K562 (cell line): Measurements from ENCODE around the gene MBOAT2. TPM values are rescaled to one million over a fixed set of nuclear protein-coding genes. Genes with fewer than 3 reads are reported as not detected.

Experiments used
- ATAC-seq: fragments of 200-7000 bp; cut with Tn5 transposase; 3 replicates; pipeline ENCODE4 v1.9.1; 2020; ENCODE audit warnings: moderate library complexity
- BruUV-seq: library from RNA; stranded (reverse); fragments of 400-500 nt; replicated peaks from 2 replicates; lab custom pipeline; 2021; lab: Mats Ljungman, UMichigan
- CTCF ChIA-PET: fragments of 300-600 bp; formaldehyde crosslinking; extraction: SDS; loops from one replicate; lab custom pipeline; 2021; ENCODE audit warnings: low intra/inter-chr PET ratio; lab: Yijun Ruan, JAX
- POLR2A ChIA-PET: fragments of 300-600, 350-650 bp; sonication (Branson Sonifier 250); formaldehyde crosslinking; extraction: SDS; loops from one replicate; lab custom pipeline; 2021; ENCODE audit warnings: antibody characterized with exemption, inconsistent platforms; lab: Yijun Ruan, JAX
- DNase-seq, 4 experiments: peaks; one replicate each; pipeline versions ENCODE4 v3.0.0 to v3.0.0-alpha.2; 2011 to 2018; ENCODE audit warnings: low spot score in 3 of 4, mixed read lengths in 3 of 4; ENCODE audit errors: extremely low read depth in 1 of 4
- FAIRE-seq: peaks from 2 replicates; lab custom pipeline; 2011; peaks lifted over from hg19 to GRCh38; lab: Jason Lieb, UNC
- H2AFZ ChIP-seq: 2 replicates; pipeline ENCODE4 v1.6.0; 2011; ENCODE audit warnings: low read depth, low read length, control low read depth, inconsistent platforms
- H3K27ac ChIP-seq: fragments of 200-600 bp; 3 replicates; pipeline ENCODE4 v1.8.0; 2011; ENCODE audit warnings: low read depth, mild to moderate bottlenecking, control low read depth, inconsistent platforms, low read length, moderate library complexity, mixed read lengths; ENCODE audit errors: extremely low read depth
- H3K27me3 ChIP-seq, 2 experiments: fragments of 300-600 bp in 1 of 2; 2 replicates in 1 of 2; 3 replicates in 1 of 2; pipeline versions ENCODE4 v1.6.0 to v1.8.0; 2011; ENCODE audit warnings: inconsistent platforms in 2 of 2, low read length in 2 of 2, mild to moderate bottlenecking in 1 of 2, mixed read lengths in 1 of 2, moderate library complexity in 1 of 2; ENCODE audit not compliant: control insufficient read depth in 2 of 2, insufficient read depth in 2 of 2
- H3K36me3 ChIP-seq: fragments of 300-600 bp; 3 replicates; pipeline ENCODE4 v1.8.0; 2011; ENCODE audit warnings: mild to moderate bottlenecking, low read length, inconsistent platforms; ENCODE audit not compliant: control insufficient read depth, insufficient read depth
- H3K4me1 ChIP-seq, 2 experiments: fragments of 200-600 bp in 1 of 2; replicated peaks in 1 of 2; 2 replicates in 1 of 2; 3 replicates in 1 of 2; pipeline versions ENCODE4 v1.5.1 to v1.8.0; 2011; ENCODE audit warnings: inconsistent platforms in 2 of 2, low read length in 2 of 2, mild to moderate bottlenecking in 1 of 2, mixed read lengths in 1 of 2, moderate library complexity in 1 of 2; ENCODE audit not compliant: control insufficient read depth in 2 of 2, insufficient read depth in 2 of 2
- H3K4me2 ChIP-seq: 2 replicates; pipeline ENCODE4 v1.6.1; 2011; ENCODE audit warnings: low read length, control low read depth, inconsistent platforms, mixed read lengths; ENCODE audit not compliant: insufficient read depth
- H3K4me3 ChIP-seq: fragments of 200-600 bp; sonication (generic), shearing (Covaris generic); 2 replicates; pipeline ENCODE4 v1.5.1; 2016; ENCODE audit warnings: control low read depth, inconsistent platforms
- H3K79me2 ChIP-seq: fragments of 200-600 bp; 3 replicates; pipeline ENCODE4 v1.8.0; 2011; ENCODE audit warnings: low read length, inconsistent platforms; ENCODE audit not compliant: control insufficient read depth, insufficient read depth
- H3K9ac ChIP-seq, 2 experiments: 2 replicates each; pipeline versions ENCODE4 v1.6.0 to v1.6.1; 2011; ENCODE audit warnings: low read depth in 2 of 2, low read length in 2 of 2, control low read depth in 1 of 2, inconsistent platforms in 1 of 2, mild to moderate bottlenecking in 1 of 2, mixed read lengths in 1 of 2; ENCODE audit not compliant: insufficient read depth in 1 of 2
- H3K9me1 ChIP-seq: one replicate; pipeline ENCODE4 v1.6.0; 2011; ENCODE audit warnings: inconsistent platforms, mild to moderate bottlenecking, low read length, moderate library complexity; ENCODE audit not compliant: control insufficient read depth, insufficient read depth
- H3K9me3 ChIP-seq: replicated peaks from 2 replicates; pipeline ENCODE4 v1.5.1; 2011; ENCODE audit warnings: low read depth, low read length, inconsistent platforms; ENCODE audit not compliant: control insufficient read depth, insufficient read depth
- H4K20me1 ChIP-seq: replicated peaks from 2 replicates; pipeline ENCODE4 v1.6.1; 2011; ENCODE audit warnings: low read length, inconsistent platforms, mixed read lengths; ENCODE audit not compliant: control insufficient read depth, insufficient read depth
- C11orf30 ChIP-seq: fragments of 450-650 bp; IDR thresholded peaks from 2 replicates; pipeline ENCODE4 v1.6.1; 2016; ENCODE audit warnings: low read depth, mild to moderate bottlenecking
- MAFF ChIP-seq: IDR thresholded peaks from 2 replicates; pipeline ENCODE4 v1.6.1; 2012; ENCODE audit warnings: low read length, improper control_type of control experiment
- MAFG ChIP-seq: fragments of 450-650 bp; conservative IDR thresholded peaks from 2 replicates; pipeline ENCODE4 v1.6.1; 2016; ENCODE audit warnings: missing genetic modification characterization, missing compliant biosample characterization
- MAZ ChIP-seq, 2 experiments: fragments of 450-650 bp in 1 of 2; sonication (generic) in 1 of 2; formaldehyde crosslinking; IDR thresholded peaks in 1 of 2; conservative IDR thresholded peaks in 1 of 2; 2 replicates each; pipeline versions ENCODE4 v1.4.0 to v1.5.0; 2020; ENCODE audit warnings: mild to moderate bottlenecking in 1 of 2, missing genetic modification reagents in 1 of 2
- TFAM ChIP-seq: fragments of 250-450 bp; sonication (Bioruptor Pico); conservative IDR thresholded peaks from 2 replicates; pipeline ENCODE4 v1.5.0; 2021; ENCODE audit warnings: mild to moderate bottlenecking, moderate library complexity
- ZNF316 ChIP-seq: fragments of 450-650 bp; IDR thresholded peaks from 2 replicates; pipeline ENCODE4 v1.6.1; 2016
- WGBS: fragments of 100-300 bp; shearing (Covaris generic); methylation state at CpG from one replicate; pipeline ENCODE4 v1.1.6; 2016; ENCODE audit warnings: low coverage, mixed read lengths; ENCODE audit not compliant: insufficient coverage; ENCODE audit errors: missing lambda C conversion rate; 5-methylcytosine and 5-hydroxymethylcytosine counted together
- in situ Hi-C: fragments of 300-500 bp; cut with MboI; formaldehyde crosslinking; loops from 4 replicates; pipeline ENCODE4 v1.15.0; 2018; ENCODE audit warnings: inconsistent platforms, mixed read lengths
- intact Hi-C: fragments of 100-400 bp; cut with micrococcal nuclease; formaldehyde crosslinking; loops from 2 replicates; pipeline ENCODE4 v1.14.2; 2022
- polyA plus RNA-seq, 8 experiments: library from polyadenylated mRNA; depleted of rRNA in 4 of 8; stranded (reverse) in 5 of 8; unstranded in 3 of 8; fragments of >200 nt; fragmentation: Nextera tagmentation in 2 of 8; fragmentation: Illumina TruSeq in 1 of 8; extraction: Ambion mirVana in 2 of 8; extraction: Trizol in 1 of 8; gene quantifications; 2 replicates each; pipeline versions ENCODE4 v1.2.1 to v1.2.3, GENCODE V29; 2011 to 2014; ENCODE audit warnings: inconsistent platforms in 1 of 8, missing spikeins in 1 of 8
- total RNA-seq, 7 experiments: library from RNA; depleted of rRNA in 6 of 7; stranded (reverse); fragments of >200 nt in 6 of 7; fragmentation: Illumina TruSeq in 2 of 7; extraction: Trizol in 2 of 7; gene quantifications; 2 replicates each; pipeline versions ENCODE4 v1.2.1 to v1.2.3, GENCODE V29; 2011 to 2021; ENCODE audit warnings: low replicate concordance in 1 of 7
- TF ChIP-seq, protein P1 (sequence below): fragments of 450-650 bp; IDR thresholded peaks from 2 replicates; pipeline ENCODE4 v1.6.1; 2016; ENCODE audit warnings: low read depth, mild to moderate bottlenecking, moderate library complexity

Gene MBOAT2
- total and polyA plus RNA-seq, 9 of the 15 experiments (the other 6 are each of a cell fraction or from before 2014, with no cell fraction given) = 8.4 to 122 (median 27.6) TPM

GRCh38 chr2:8817221-8817620 is 186.3 kb downstream of the MBOAT2 start:
- no peaks in the 10 kb centered on the region for H3K79me2 ChIP-seq
- DNase-seq (no peak), FAIRE-seq (no peak), ATAC-seq (no peak)
- ChIA-PET CTCF (no interaction called here), POLR2A (interaction anchor here (1.0 kb wide), 1 partner anchor 13 kb away, joined by 3 read pairs; no protein-coding TSS in a partner anchor)
- BruUV-seq = no TSS peak
- in situ Hi-C loops = no loop called here
- H3K9me1 ChIP-seq = no peaks in the 10 kb centered on the region
- no peak overlapping the region for H3K4me2 ChIP-seq
- no peaks in the 10 kb centered on the region for H3K9me3 ChIP-seq
- TF ChIP-seq, protein P1, sequence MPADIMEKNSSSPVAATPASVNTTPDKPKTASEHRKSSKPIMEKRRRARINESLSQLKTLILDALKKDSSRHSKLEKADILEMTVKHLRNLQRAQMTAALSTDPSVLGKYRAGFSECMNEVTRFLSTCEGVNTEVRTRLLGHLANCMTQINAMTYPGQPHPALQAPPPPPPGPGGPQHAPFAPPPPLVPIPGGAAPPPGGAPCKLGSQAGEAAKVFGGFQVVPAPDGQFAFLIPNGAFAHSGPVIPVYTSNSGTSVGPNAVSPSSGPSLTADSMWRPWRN = no peak
- peak; percentile 75; the same call in 1 of the 2 replicates for TF ChIP-seq C11orf30
- peak; percentile 15; the same call in 1 of the 2 replicates for TF ChIP-seq MAFF
- peak; percentile 83 for TF ChIP-seq ZNF316
- TF ChIP-seq MAZ (CRISPR knock-in tag; conservative IDR thresholded peaks at IDR 0.05 in 1 of 2, IDR thresholded peaks at IDR 0.05 in 1 of 2) = no peak
- no peak for TF ChIP-seq TFAM
- TF ChIP-seq MAFG (tag) = peak; percentile 30; the same call in 1 of the 2 replicates
- H3K4me3 ChIP-seq = no peak overlapping the region
- H4K20me1 ChIP-seq = no peaks in the 10 kb centered on the region
- H3K27me3 ChIP-seq = no peaks in the 10 kb centered on the region
- no peak overlapping the region for H2AFZ ChIP-seq
- H3K27ac ChIP-seq = no peak overlapping the region
- no peaks in the 10 kb centered on the region for H3K4me1 ChIP-seq
- H3K36me3 ChIP-seq = peaks cover 39% of the 10 kb centered on the region; the same call in 2 of the 3 replicates
- intact Hi-C loops = no loop called here
- 100% methylated on average over 1 of the region's 1 CpG for WGBS
- no peak overlapping the region for H3K9ac ChIP-seq
